Activated CD4-positive, alpha-beta T cell treated with anti-CD3 and anti-CD28 coated beads, Interleukin-2, amount 10 ng/mL, durations not matched to agents 24 days and 14 days (primary cell): ENCODE results near the gene COL4A2. TPM values are rescaled to one million over a fixed set of nuclear protein-coding genes. Genes with fewer than 3 reads are reported as not detected.

Experiments used
- DNase-seq: peaks from one replicate; pipeline ENCODE4 v3.0.0; 2022
- H3K27ac Mint-ChIP-seq: one replicate; pipeline ENCODE4 v1.8.0; 2022; ENCODE audit warnings: mild to moderate bottlenecking, mixed read lengths
- H3K27me3 Mint-ChIP-seq: one replicate; pipeline ENCODE4 v1.8.0; 2022; ENCODE audit warnings: mixed read lengths
- H3K36me3 Mint-ChIP-seq: one replicate; pipeline ENCODE4 v1.8.0; 2022; ENCODE audit warnings: low read depth, mild to moderate bottlenecking, mixed read lengths
- H3K4me1 Mint-ChIP-seq: one replicate; pipeline ENCODE4 v1.8.0; 2021; ENCODE audit warnings: mixed read lengths
- H3K4me3 Mint-ChIP-seq: one replicate; pipeline ENCODE4 v1.8.0; 2022; ENCODE audit warnings: mild to moderate bottlenecking, moderate library complexity, mixed read lengths
- H3K9me3 Mint-ChIP-seq: one replicate; pipeline ENCODE4 v1.8.0; 2021; ENCODE audit warnings: mixed read lengths
- intact Hi-C: fragments of 100-400 bp; cut with micrococcal nuclease; formaldehyde crosslinking; loops from one replicate; pipeline ENCODE4 v1.15.1; 2023
- total RNA-seq: library from RNA; stranded (reverse); gene quantifications from 2 replicates; pipeline ENCODE4 v1.2.3, GENCODE V29; 2022

COL4A2 gene
- total RNA-seq, result not detected in 2 replicates

- Mint-ChIP-seq H3K4me1 (peaks cover 5% of the 10 kb centered on the region), H3K4me3 (peak within 1 kb of the TSS; percentile 51), H3K36me3 (peaks cover 2% of the 10 kb centered on the region), H3K27me3 (peaks cover 75% of the 10 kb centered on the region), H3K9me3 (no peaks in the 10 kb centered on the region), H3K27ac (no peak within 1 kb of the TSS)
- intact Hi-C loops, result loop anchor here (5.0 to 10.0 kb wide), 2 partner anchors 105 to 808 kb away; partner anchors contain the start of gene ARHGEF7
- DNase-seq, result no peak
Observed at GRCh38 chr13:110306960-110307766, at the start of gene COL4A2, which contains the start of gene COL4A1. Gene COL4A2, plus strand, starts transcription at chr13:110307284. Its CDS starts 620 bp downstream, at chr13:110307904. Gene COL4A1, minus strand, starts transcription at chr13:110307157. Its CDS starts 130 bp downstream, at chr13:110307027.

GRCh38 chr13:110257408-110257807 lies 49.7 kb upstream of the COL4A2 start:
- Mint-ChIP-seq H3K27ac (no peak overlapping the region), H3K4me3 (no peak overlapping the region), H3K27me3 (peaks cover 6% of the 10 kb centered on the region), H3K36me3 (no peaks in the 10 kb centered on the region), H3K9me3 (peaks cover 4% of the 10 kb centered on the region), H3K4me1 (no peaks in the 10 kb centered on the region)
- no peak for DNase-seq
- intact Hi-C loops, result no loop called here

GRCh38 chr13:110258876-110259631 lies 48.0 kb upstream of the COL4A2 start:
- Mint-ChIP-seq H3K4me1 (no peaks in the 10 kb centered on the region), H3K4me3 (no peak overlapping the region), H3K27ac (no peak overlapping the region), H3K36me3 (no peaks in the 10 kb centered on the region), H3K27me3 (peaks cover 13% of the 10 kb centered on the region), H3K9me3 (peaks cover 4% of the 10 kb centered on the region)
- DNase-seq, result no peak
- intact Hi-C loops, result no loop called here

GRCh38 chr13:110259651-110260050 lies 47.4 kb upstream of the COL4A2 start:
- Mint-ChIP-seq H3K4me3 (no peak overlapping the region), H3K27me3 (peaks cover 14% of the 10 kb centered on the region), H3K9me3 (peaks cover 4% of the 10 kb centered on the region), H3K27ac (no peak overlapping the region), H3K36me3 (no peaks in the 10 kb centered on the region), H3K4me1 (no peaks in the 10 kb centered on the region)
- DNase-seq, result no peak
- intact Hi-C loops, result no loop called here

GRCh38 chr13:110261166-110262081 lies 45.7 kb upstream of the COL4A2 start:
- peaks cover 19% of the 10 kb centered on the region for H3K27me3 Mint-ChIP-seq
- H3K27ac Mint-ChIP-seq, result no peak overlapping the region
- no peak for DNase-seq
- intact Hi-C loops, result no loop called here
- no peaks in the 10 kb centered on the region for H3K9me3 Mint-ChIP-seq
- no peaks in the 10 kb centered on the region for H3K4me1 Mint-ChIP-seq
- no peaks in the 10 kb centered on the region for H3K36me3 Mint-ChIP-seq
- no peak overlapping the region for H3K4me3 Mint-ChIP-seq

- no peaks in the 10 kb centered on the region for H3K9me3 Mint-ChIP-seq
Observed at GRCh38 chr13:110262082-110262436, 45.0 kb upstream of the COL4A2 start.

GRCh38 chr13:110262508-110263291 lies 44.4 kb upstream of the COL4A2 start:
- H3K36me3 Mint-ChIP-seq, result no peaks in the 10 kb centered on the region
- DNase-seq, result no peak
- no peaks in the 10 kb centered on the region for H3K4me1 Mint-ChIP-seq
- no peak overlapping the region for H3K4me3 Mint-ChIP-seq
- H3K9me3 Mint-ChIP-seq, result no peaks in the 10 kb centered on the region
- H3K27me3 Mint-ChIP-seq, result peaks cover 21% of the 10 kb centered on the region
- intact Hi-C loops, result no loop called here
- no peak overlapping the region for H3K27ac Mint-ChIP-seq

More at GRCh38 chr13:110262082-110262436, 45.0 kb upstream of the COL4A2 start:
- intact Hi-C loops, result no loop called here
- Mint-ChIP-seq H3K4me3 (no peak overlapping the region), H3K27ac (no peak overlapping the region), H3K36me3 (no peaks in the 10 kb centered on the region), H3K27me3 (peaks cover 21% of the 10 kb centered on the region), H3K4me1 (no peaks in the 10 kb centered on the region)
- no peak for DNase-seq

GRCh38 chr13:110263404-110263803 lies 43.7 kb upstream of the COL4A2 start:
- Mint-ChIP-seq H3K4me3 (no peak overlapping the region), H3K27me3 (peaks cover 19% of the 10 kb centered on the region), H3K4me1 (no peaks in the 10 kb centered on the region), H3K27ac (no peak overlapping the region), H3K9me3 (no peaks in the 10 kb centered on the region), H3K36me3 (no peaks in the 10 kb centered on the region)
- intact Hi-C loops, result no loop called here
- no peak for DNase-seq

- no peak overlapping the region for H3K4me3 Mint-ChIP-seq
- H3K4me1 Mint-ChIP-seq, result no peaks in the 10 kb centered on the region
- peaks cover 19% of the 10 kb centered on the region for H3K27me3 Mint-ChIP-seq
- DNase-seq, result no peak
- H3K9me3 Mint-ChIP-seq, result no peaks in the 10 kb centered on the region
- H3K36me3 Mint-ChIP-seq, result no peaks in the 10 kb centered on the region
- intact Hi-C loops, result no loop called here
- H3K27ac Mint-ChIP-seq, result no peak overlapping the region
Observed at GRCh38 chr13:110263888-110264287, 43.2 kb upstream of the COL4A2 start.

- DNase-seq, result no peak
- Mint-ChIP-seq H3K9me3 (no peaks in the 10 kb centered on the region), H3K4me1 (no peaks in the 10 kb centered on the region), H3K27ac (no peak overlapping the region), H3K36me3 (no peaks in the 10 kb centered on the region), H3K4me3 (no peak overlapping the region), H3K27me3 (peaks cover 17% of the 10 kb centered on the region)
- intact Hi-C loops, result no loop called here
Observed at GRCh38 chr13:110264685-110265275, 42.3 kb upstream of the COL4A2 start.

GRCh38 chr13:110265341-110265681 lies 41.8 kb upstream of the COL4A2 start:
- Mint-ChIP-seq H3K27ac (no peak overlapping the region), H3K9me3 (no peaks in the 10 kb centered on the region), H3K36me3 (no peaks in the 10 kb centered on the region), H3K4me1 (no peaks in the 10 kb centered on the region), H3K27me3 (peaks cover 17% of the 10 kb centered on the region), H3K4me3 (no peak overlapping the region)
- DNase-seq, result no peak
- intact Hi-C loops, result no loop called here

GRCh38 chr13:110265682-110266430 lies 41.2 kb upstream of the COL4A2 start:
- DNase-seq, result no peak
- Mint-ChIP-seq H3K4me3 (no peak overlapping the region), H3K27me3 (peaks cover 18% of the 10 kb centered on the region), H3K36me3 (no peaks in the 10 kb centered on the region), H3K4me1 (no peaks in the 10 kb centered on the region), H3K27ac (no peak overlapping the region), H3K9me3 (no peaks in the 10 kb centered on the region)
- intact Hi-C loops, result no loop called here
